ENCODE results near the gene DHRS4L2. TPM values are rescaled to one million over a fixed set of nuclear protein-coding genes. Genes with fewer than 3 reads are reported as not detected.
A peak's percentile ranks its signal among the peaks of the same experiment; 100 is the strongest.

DHRS4L2 gene
- total RNA-seq, 4 donors from 2014 or later, result 18.1 to 38.9 (median 27.6) TPM

DNA sequence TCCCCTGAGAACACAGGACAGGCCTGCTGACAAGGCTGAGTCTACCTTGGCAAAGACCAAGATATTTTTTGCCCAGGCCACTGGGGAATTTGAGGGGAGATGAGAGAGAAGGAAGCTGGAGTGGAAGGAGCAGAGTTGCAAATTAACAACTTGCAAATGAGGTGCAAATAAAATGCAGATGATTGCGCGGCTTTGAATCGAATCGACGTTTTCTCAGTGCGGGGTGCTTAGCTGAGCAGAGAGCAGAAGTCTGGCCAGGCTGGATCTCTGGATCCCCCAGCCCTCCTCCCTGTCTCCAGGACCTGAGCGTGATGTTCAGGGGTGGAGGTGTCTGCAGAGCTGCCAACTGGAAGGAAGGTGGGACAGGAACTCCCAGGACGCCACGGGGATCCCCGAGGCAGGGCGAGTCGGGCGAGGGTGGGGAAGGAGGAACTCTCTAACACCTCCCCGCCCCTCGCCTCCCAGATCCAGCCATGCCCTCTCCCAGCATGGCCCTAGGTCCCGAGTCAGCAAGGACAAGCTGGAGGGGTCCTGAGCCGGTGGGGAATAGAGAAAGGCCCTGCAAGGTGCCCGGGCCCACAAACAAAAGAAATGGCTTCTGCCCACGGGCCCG lies 62.6 kb downstream of the DHRS4L2 start:
- DNase-seq, result peak; percentile 52

GRCh38 chr14:24051789-24052655 lies 63.3 kb downstream of the DHRS4L2 start, which contains the start of gene CARMIL3:
CARMIL3 (plus strand) TSS chr14:24052009; CDS start chr14:24052154, 145 bp downstream.
- in situ Hi-C loops (cut with MboI; ENCODE audit: low pct_ligation_motif_present in 1 of 4, low pct_unique_long_range_greater_than_20kb in 1 of 4, low sequenced_read_pairs in 3 of 4) (no loop called here), intact Hi-C loops (cut with DNase I; ENCODE audit: low total_unique reads) (no loop called here)
- Histone ChIP-seq H3K9me3 (no peaks in the 10 kb centered on the region), H3K4me3 (peak within 1 kb of the TSS; percentile 40 to 66 (median 56)), H3K27ac (peak within 1 kb of the TSS; percentile 40 to 72 (median 58)), H3K4me1 (peaks cover 7 to 15% (median 12%) of the 10 kb centered on the region in 4 donors), H3K27me3 (no peaks in the 10 kb centered on the region), H3K36me3 (no peaks in the 10 kb centered on the region)
- peak; percentile 72 for DNase-seq
- no peak for TF ChIP-seq EP300 (IDR thresholded peaks at IDR 0.05; ENCODE audit: low read depth)
- TF ChIP-seq POLR2A (IDR thresholded peaks at IDR 0.05), result no peak
- TF ChIP-seq POLR2AphosphoS5 (IDR thresholded peaks at IDR 0.05), result peak in 1 of 3 donors; percentile 21
- TF ChIP-seq, protein P1, sequence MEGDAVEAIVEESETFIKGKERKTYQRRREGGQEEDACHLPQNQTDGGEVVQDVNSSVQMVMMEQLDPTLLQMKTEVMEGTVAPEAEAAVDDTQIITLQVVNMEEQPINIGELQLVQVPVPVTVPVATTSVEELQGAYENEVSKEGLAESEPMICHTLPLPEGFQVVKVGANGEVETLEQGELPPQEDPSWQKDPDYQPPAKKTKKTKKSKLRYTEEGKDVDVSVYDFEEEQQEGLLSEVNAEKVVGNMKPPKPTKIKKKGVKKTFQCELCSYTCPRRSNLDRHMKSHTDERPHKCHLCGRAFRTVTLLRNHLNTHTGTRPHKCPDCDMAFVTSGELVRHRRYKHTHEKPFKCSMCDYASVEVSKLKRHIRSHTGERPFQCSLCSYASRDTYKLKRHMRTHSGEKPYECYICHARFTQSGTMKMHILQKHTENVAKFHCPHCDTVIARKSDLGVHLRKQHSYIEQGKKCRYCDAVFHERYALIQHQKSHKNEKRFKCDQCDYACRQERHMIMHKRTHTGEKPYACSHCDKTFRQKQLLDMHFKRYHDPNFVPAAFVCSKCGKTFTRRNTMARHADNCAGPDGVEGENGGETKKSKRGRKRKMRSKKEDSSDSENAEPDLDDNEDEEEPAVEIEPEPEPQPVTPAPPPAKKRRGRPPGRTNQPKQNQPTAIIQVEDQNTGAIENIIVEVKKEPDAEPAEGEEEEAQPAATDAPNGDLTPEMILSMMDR (IDR thresholded peaks at IDR 0.05), result no peak
- 0% methylated on average over 65 of the region's 92 CpGs; no CpG with 5 or more reads in 1 of the 2 donors for WGBS, 2 donors (ENCODE audit: low coverage in 1 of 2)

More for the DNA sequence above, 62.6 kb downstream of the DHRS4L2 start:
- intact Hi-C loops (cut with DNase I; ENCODE audit: low total_unique reads), result no loop called here
- H3K27ac ChIP-seq, result peak overlapping the region; percentile 40 to 72 (median 58)
- no peaks in the 10 kb centered on the region for H3K36me3 ChIP-seq
- H3K4me3 ChIP-seq, result peak overlapping the region; percentile 40 to 66 (median 56)
- H3K27me3 ChIP-seq, result no peaks in the 10 kb centered on the region
- no peaks in the 10 kb centered on the region for H3K9me3 ChIP-seq
- peaks cover 7 to 15% (median 12%) of the 10 kb centered on the region in 4 donors for H3K4me1 ChIP-seq
- TF ChIP-seq, protein P1 (IDR thresholded peaks at IDR 0.05), result no peak
- TF ChIP-seq EP300 (IDR thresholded peaks at IDR 0.05; ENCODE audit: low read depth) (no peak), POLR2A (IDR thresholded peaks at IDR 0.05) (no peak), POLR2AphosphoS5 (IDR thresholded peaks at IDR 0.05) (no peak)
- in situ Hi-C loops (cut with MboI; ENCODE audit: low pct_ligation_motif_present in 1 of 4, low pct_unique_long_range_greater_than_20kb in 1 of 4, low sequenced_read_pairs in 3 of 4), result no loop called here
- WGBS, 2 donors (ENCODE audit: low coverage in 1 of 2), result 26% methylated on average over 20 of the region's 20 CpGs; no CpG with 5 or more reads in 1 of the 2 donors

GRCh38 chr14:24052656-24053547 lies 64.2 kb downstream of the DHRS4L2 start:
- Histone ChIP-seq H3K36me3 (no peaks in the 10 kb centered on the region), H3K4me3 (peak overlapping the region in 3 of 4 donors; percentile 40 to 66 (median 62)), H3K4me1 (peaks cover 7 to 15% (median 12%) of the 10 kb centered on the region in 4 donors), H3K9me3 (no peaks in the 10 kb centered on the region), H3K27ac (no peak overlapping the region), H3K27me3 (no peaks in the 10 kb centered on the region)
- in situ Hi-C loops (cut with MboI; ENCODE audit: low pct_ligation_motif_present in 1 of 4, low pct_unique_long_range_greater_than_20kb in 1 of 4, low sequenced_read_pairs in 3 of 4), result no loop called here
- WGBS, 2 donors (ENCODE audit: low coverage in 1 of 2), result 37 to 40% methylated on average over 1 to 20 of the region's 20 CpGs
- DNase-seq, result no peak
- intact Hi-C loops (cut with DNase I; ENCODE audit: low total_unique reads), result no loop called here
- TF ChIP-seq, protein P1 (IDR thresholded peaks at IDR 0.05), result no peak
- TF ChIP-seq EP300 (IDR thresholded peaks at IDR 0.05; ENCODE audit: low read depth) (no peak), POLR2AphosphoS5 (IDR thresholded peaks at IDR 0.05) (no peak), POLR2A (IDR thresholded peaks at IDR 0.05) (no peak)

All from transverse colon (tissue), 4 donors.